ENCODE measurements around the gene MCU.

DNA sequence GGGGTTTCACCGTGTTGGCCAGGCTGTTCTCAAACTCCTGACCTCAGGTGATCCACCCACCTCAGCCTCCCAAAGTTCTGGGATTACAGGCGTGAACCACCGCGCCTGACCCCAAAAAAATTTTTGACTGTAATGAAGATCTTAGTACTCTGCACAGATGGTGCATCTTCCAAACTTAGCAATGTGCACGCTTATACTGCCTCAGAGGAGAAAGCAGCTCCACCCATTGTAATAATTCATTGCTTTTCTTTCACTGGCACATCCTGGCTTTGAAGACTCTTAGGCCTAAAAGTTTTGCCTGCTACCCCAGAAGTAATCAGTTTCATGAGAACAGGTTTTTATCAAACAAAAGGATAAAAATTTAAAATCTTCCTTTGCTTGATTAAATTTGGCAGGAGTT, 149.5 kb downstream of the MCU start:
- TF ChIP-seq, protein P1, sequence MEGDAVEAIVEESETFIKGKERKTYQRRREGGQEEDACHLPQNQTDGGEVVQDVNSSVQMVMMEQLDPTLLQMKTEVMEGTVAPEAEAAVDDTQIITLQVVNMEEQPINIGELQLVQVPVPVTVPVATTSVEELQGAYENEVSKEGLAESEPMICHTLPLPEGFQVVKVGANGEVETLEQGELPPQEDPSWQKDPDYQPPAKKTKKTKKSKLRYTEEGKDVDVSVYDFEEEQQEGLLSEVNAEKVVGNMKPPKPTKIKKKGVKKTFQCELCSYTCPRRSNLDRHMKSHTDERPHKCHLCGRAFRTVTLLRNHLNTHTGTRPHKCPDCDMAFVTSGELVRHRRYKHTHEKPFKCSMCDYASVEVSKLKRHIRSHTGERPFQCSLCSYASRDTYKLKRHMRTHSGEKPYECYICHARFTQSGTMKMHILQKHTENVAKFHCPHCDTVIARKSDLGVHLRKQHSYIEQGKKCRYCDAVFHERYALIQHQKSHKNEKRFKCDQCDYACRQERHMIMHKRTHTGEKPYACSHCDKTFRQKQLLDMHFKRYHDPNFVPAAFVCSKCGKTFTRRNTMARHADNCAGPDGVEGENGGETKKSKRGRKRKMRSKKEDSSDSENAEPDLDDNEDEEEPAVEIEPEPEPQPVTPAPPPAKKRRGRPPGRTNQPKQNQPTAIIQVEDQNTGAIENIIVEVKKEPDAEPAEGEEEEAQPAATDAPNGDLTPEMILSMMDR (IDR thresholded peaks at IDR 0.05; ENCODE audit: control extremely low read depth in 1 of 3, insufficient read depth in 1 of 3, low read depth in 1 of 3, low read length in 3 of 3), result no peak
- TF ChIP-seq TAF1 (IDR thresholded peaks at IDR 0.05; ENCODE audit: low read depth, low read length) (no peak), POLR2A (IDR thresholded peaks at IDR 0.05; ENCODE audit: control extremely low read depth in 1 of 2, low read depth in 2 of 2, low read length in 2 of 2) (no peak), CHD2 (IDR thresholded peaks at IDR 0.05; ENCODE audit: low read length) (no peak), ZNF274 (IDR thresholded peaks at IDR 0.05; ENCODE audit: borderline replicate concordance, extremely low read depth, low read length) (no peak)
